GM19193 (cell line): ENCODE measurements around the gene ESF1.

ENCODE experiments used
- POLR2A ChIP-seq: IDR thresholded peaks from 4 replicates; pipeline ENCODE4 v1.6.1; 2011; ENCODE audit not compliant: insufficient read depth, insufficient read length; ENCODE audit errors: extremely low read depth

Gene ESF1

DNA sequence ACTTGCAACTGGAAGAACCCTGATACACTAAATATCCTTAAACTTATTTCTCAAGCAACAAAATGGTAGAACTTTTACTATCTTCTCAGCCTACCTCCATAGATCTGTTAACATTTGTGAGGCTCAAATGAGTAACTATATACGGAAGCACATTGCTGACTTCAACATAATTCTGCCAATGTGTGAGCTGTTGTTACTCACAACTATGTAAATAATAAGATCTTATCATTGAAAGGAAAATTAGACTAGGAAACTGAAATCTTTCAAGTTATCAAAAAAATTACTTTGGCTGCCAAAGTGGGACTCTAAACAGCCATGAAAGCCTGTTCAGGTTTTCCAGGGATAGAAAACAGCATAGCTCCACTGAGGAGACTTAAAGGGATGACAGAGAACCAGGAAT lies 105.8 kb downstream of the ESF1 start:
- TF ChIP-seq POLR2A, result no peak

DNA sequence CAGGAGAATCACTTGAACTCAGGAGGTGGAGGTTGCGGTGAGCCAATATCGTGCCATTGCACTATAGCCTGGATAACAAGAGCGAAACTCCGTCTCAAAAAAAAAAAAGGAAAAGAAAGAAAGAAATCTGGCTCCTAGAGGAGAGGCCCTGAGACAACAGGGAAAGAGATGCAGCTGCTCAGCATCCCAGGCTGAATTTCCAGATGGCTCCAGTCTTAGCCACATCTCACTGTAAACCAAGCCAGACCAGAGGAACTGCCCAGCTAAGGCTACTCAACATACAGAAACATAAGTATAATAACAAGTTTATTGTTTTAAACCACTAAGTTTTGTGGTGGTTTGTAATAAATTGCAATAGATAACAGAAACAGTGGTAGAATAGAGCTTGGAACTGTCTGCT lies 107.5 kb downstream of the ESF1 start:
- no peak for TF ChIP-seq POLR2A

DNA sequence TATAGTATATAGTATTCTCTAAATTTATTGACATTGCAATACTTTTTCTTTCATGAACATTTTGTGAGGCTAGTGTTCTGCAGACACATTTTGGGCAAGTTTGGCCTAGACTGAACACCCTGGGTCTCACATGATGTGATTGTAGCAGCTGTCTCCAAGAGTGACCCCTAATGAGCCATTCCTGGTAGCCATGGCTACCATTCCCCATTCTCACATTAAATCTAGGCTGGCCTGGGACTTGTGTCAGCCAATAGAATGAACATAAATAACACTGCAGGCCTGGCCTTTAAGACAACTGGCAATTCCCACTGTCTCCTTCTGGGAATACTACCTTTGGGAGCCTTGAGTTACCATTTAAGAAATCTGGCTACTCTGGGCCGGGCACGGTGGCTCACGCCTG lies 108.0 kb downstream of the ESF1 start:
- TF ChIP-seq POLR2A, result no peak

DNA sequence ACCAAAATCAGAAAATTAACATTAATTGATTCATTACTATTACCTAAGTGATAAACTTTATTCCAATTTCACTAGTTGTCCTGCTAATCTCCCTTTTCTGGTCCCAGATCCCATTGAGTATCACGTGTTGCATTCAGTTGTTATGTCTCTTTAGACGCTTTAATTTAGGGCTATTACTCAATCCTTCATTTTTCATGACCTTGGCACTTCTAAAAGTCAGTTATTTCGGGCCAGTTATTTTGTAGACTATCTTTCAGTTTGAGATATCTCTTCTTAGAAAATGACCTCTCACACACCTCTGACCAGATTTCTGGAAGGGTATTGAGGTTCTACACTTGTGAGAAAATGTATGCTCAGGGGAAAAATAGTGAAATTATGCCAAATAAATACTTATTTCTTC lies 112.0 kb downstream of the ESF1 start:
- no peak for TF ChIP-seq POLR2A

DNA sequence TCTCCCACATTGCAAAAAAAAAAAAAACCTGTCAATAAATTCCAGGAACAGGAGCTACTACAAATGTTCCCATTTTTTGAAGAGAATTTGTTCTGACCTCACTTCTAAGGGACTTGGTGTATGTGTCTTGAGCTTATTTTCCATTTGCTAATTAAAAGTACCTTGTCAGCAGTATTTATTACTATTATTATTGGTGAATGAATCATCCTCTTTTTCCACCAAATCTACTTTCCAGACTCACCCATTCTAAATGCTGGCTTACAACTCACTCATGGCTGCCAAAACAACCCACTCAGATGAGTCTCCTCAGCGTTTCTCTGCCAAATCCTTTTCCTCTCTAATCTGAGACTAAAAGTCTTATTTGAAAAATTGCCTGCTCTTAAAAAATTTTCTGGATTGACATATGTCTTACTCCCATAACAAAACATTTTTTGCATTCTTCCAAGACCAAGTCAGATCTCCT lies 112.8 kb downstream of the ESF1 start:
- TF ChIP-seq POLR2A, result no peak

DNA sequence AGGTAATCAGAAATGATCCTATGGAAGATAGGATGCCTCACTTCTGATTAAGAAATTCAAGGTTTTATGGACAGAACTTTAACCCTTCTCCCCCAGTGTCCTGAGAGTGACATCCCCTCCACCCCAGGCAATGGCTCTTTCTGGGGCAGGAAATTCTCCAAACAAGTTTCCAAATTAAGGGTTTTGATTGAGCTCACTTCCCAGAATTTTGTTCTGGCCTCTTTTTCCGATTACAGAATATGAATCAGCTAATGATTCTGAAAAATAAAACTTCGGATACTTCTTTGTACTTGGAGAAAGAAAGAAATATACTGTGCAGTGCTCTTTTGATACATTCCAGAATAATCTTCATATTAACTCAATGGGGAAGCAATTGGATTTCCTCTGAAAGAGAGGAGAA lies 113.2 kb downstream of the ESF1 start:
- TF ChIP-seq POLR2A, result no peak

DNA sequence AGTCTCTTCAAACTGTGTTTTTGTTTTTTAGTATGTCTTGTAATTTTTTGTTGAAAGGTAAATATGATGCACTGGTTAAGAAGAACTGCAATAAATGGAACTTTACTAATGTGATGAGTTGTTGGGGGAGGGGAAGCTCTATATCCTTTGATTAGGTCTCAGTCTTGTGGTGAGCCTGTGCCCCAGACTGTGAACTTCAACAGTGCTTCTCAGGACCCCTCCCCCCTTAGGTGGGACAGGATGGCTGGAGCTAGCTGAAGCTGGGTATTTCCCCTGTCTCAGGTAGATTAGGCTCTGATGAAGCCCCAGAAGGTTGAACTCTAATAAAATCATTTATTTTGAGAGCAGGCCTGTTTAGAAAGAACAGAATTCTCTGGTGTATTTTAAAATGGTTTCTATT lies 114.6 kb downstream of the ESF1 start:
- no peak for TF ChIP-seq POLR2A

DNA sequence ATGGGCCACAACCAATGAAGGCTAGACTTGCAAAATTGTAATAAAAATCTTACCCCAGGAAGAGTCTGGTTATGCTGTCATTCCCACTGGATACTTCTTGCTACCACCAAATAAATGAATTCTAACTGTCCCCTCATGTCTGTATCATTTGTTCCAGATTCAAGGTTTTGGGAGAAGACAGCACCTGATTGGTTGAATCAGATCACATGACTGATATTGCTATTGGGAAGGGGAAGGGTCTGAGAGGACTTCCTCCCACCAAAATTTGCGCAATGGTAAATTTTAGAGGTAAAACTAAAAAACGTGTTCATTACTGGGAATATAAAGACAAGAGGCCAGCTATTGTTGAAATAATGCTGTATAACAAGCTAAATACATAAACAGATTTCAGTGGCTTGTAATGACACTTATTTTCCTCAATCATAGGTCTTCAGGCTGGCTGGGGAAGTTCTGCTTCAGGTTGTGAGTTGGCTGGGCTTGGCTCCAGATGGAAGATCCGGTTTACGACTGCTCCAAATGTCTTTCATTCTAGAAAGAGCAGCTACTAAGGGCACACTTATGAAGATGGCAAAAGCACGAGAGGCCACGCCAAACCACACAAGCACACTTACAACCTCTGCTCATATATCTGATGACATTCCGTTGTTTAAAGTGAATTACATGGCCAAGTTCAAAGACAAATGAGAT lies 118.9 kb downstream of the ESF1 start:
- no peak for TF ChIP-seq POLR2A
